Measurements from ENCODE around the gene TUFT1.

DNA sequence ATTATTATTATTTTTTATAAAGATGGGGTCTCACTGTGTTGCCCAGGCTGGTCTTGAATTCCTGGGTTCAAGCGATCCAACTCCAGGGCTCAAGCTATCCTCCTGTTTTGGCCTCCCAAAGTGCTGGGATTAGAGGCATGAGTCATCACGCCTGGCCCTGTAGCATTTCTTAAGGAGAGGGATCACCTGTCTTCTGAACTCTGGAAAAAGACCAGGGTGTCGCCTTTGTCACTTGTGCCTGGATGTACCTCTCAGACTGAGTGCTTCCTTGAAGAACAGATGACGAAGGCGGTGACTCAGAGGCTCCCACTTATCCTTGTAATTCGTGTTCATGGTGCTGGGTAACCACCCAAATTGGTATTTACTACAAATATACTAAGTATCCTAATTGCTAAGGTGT is 31.3 kb upstream of the TUFT1 start:
- TF ChIP-seq POLR2A (IDR thresholded peaks at IDR 0.05): no peak
- TF ChIP-seq CTCF (IDR thresholded peaks at IDR 0.05): no peak
- no peak for TF ChIP-seq POLR2AphosphoS5 (IDR thresholded peaks at IDR 0.05)
